IMR-90 (cell line): ENCODE results near the gene CYB5R4. TPM values are rescaled to one million over a fixed set of nuclear protein-coding genes. Genes with fewer than 3 reads are reported as not detected.

Experiments
- ATAC-seq: fragments of 200-7000 bp; cut with Tn5 transposase; 2 replicates; pipeline ENCODE4 v1.9.1; 2020; ENCODE audit warnings: low read depth, mild to moderate bottlenecking, moderate library complexity
- BruUV-seq: library from RNA; stranded (reverse); fragments of 400-500 nt; replicated peaks from 2 replicates; lab custom pipeline; 2021; lab: Mats Ljungman, UMichigan
- CTCF ChIA-PET: fragments of 300-600 bp; formaldehyde crosslinking; extraction: SDS; loops from one replicate; lab custom pipeline; 2021; ENCODE audit warnings: antibody characterized with exemption; lab: Yijun Ruan, JAX
- POLR2A ChIA-PET: fragments of 300-600 bp; sonication (Branson Sonifier 250); formaldehyde crosslinking; loops from one replicate; lab custom pipeline; 2022; ENCODE audit warnings: antibody characterized with exemption; ENCODE audit not compliant: unreplicated experiment; lab: Charles Lee
- DNase-seq: peaks from one replicate; pipeline ENCODE4 v3.0.0; 2013
- H2AFZ ChIP-seq: replicated peaks from 2 replicates; pipeline ENCODE3; 2013; ENCODE audit warnings: low read length, mild to moderate bottlenecking; ENCODE audit not compliant: poor library complexity
- H2AK5ac ChIP-seq: 2 replicates; pipeline ENCODE4 v1.6.1; 2013; ENCODE audit warnings: low read depth, low read length, inconsistent platforms
- H2AK9ac ChIP-seq: replicated peaks from 2 replicates; pipeline ENCODE3; 2013; ENCODE audit warnings: mild to moderate bottlenecking, low read depth, low read length, moderate library complexity; ENCODE audit not compliant: poor library complexity
- H2BK120ac ChIP-seq: 2 replicates; pipeline ENCODE4 v1.6.1; 2013; ENCODE audit warnings: low read depth, low read length, inconsistent platforms
- H2BK15ac ChIP-seq: 3 replicates; pipeline ENCODE4 v1.6.1; 2013; ENCODE audit warnings: low read depth, low read length, inconsistent platforms
- H2BK20ac ChIP-seq: 2 replicates; pipeline ENCODE4 v1.6.1; 2013; ENCODE audit warnings: low read depth, mild to moderate bottlenecking, inconsistent platforms, low read length, moderate library complexity
- H2BK5ac ChIP-seq: 2 replicates; pipeline ENCODE4 v1.6.1; 2013; ENCODE audit warnings: mild to moderate bottlenecking, low read depth, low read length, inconsistent platforms; ENCODE audit not compliant: poor library complexity, severe bottlenecking
- H3K14ac ChIP-seq: replicated peaks from 2 replicates; pipeline ENCODE4 v1.6.1; 2013; ENCODE audit warnings: low read depth, low read length, inconsistent platforms
- H3K18ac ChIP-seq: 2 replicates; pipeline ENCODE4 v1.6.1; 2013; ENCODE audit warnings: low read depth, low read length, control low read depth
- H3K23ac ChIP-seq: 2 replicates; pipeline ENCODE4 v1.6.1; 2013; ENCODE audit warnings: low read depth, low read length, inconsistent platforms
- H3K27ac ChIP-seq: 2 replicates; pipeline ENCODE4 v1.5.1; 2013; ENCODE audit warnings: mild to moderate bottlenecking, control low read depth, low read length; ENCODE audit not compliant: insufficient read depth
- H3K27me3 ChIP-seq: 2 replicates; pipeline ENCODE4 v1.6.1; 2013; ENCODE audit warnings: low read length; ENCODE audit not compliant: control insufficient read depth, insufficient read depth
- H3K36me3 ChIP-seq: 2 replicates; pipeline ENCODE4 v1.6.1; 2013; ENCODE audit warnings: low read length, mixed read lengths; ENCODE audit not compliant: control insufficient read depth, insufficient read depth
- H3K4ac ChIP-seq: 2 replicates; pipeline ENCODE4 v1.6.1; 2013; ENCODE audit warnings: low read depth, low read length, inconsistent platforms
- H3K4me1 ChIP-seq: 2 replicates; pipeline ENCODE4 v1.6.1; 2013; ENCODE audit warnings: low read length, mixed read lengths; ENCODE audit not compliant: control insufficient read depth, insufficient read depth
- H3K4me2 ChIP-seq: 2 replicates; pipeline ENCODE4 v1.6.1; 2013; ENCODE audit warnings: low read depth, mild to moderate bottlenecking, control low read depth, low read length, moderate library complexity
- H3K4me3 ChIP-seq: 2 replicates; pipeline ENCODE4 v1.5.1; 2013; ENCODE audit warnings: low read depth, mild to moderate bottlenecking, control low read depth, low read length, moderate library complexity; ENCODE audit not compliant: insufficient read depth
- H3K56ac ChIP-seq: 2 replicates; pipeline ENCODE4 v1.6.1; 2013; ENCODE audit warnings: low read length, inconsistent platforms; ENCODE audit not compliant: insufficient read depth; ENCODE audit errors: extremely low read depth
- H3K79me1 ChIP-seq, 2 experiments: 2 replicates each; pipeline ENCODE4 v1.6.1; 2013; ENCODE audit warnings: low read length in 2 of 2, inconsistent platforms in 1 of 2, low read depth in 1 of 2
- H3K9ac ChIP-seq: 2 replicates; pipeline ENCODE4 v1.6.1; 2013; ENCODE audit warnings: low read depth, low read length, control low read depth
- H3K9me1 ChIP-seq: 2 replicates; pipeline ENCODE4 v1.6.1; 2013; ENCODE audit warnings: low read length, inconsistent platforms; ENCODE audit not compliant: insufficient read depth
- H3K9me3 ChIP-seq: 2 replicates; pipeline ENCODE4 v1.6.1; 2013; ENCODE audit warnings: low read length; ENCODE audit not compliant: control insufficient read depth, insufficient read depth
- H4K20me1 ChIP-seq: 2 replicates; pipeline ENCODE4 v1.6.1; 2013; ENCODE audit warnings: low read length, inconsistent platforms; ENCODE audit not compliant: insufficient read depth
- H4K5ac ChIP-seq: 2 replicates; pipeline ENCODE4 v1.6.1; 2013; ENCODE audit warnings: mild to moderate bottlenecking, low read depth, low read length, control low read depth
- H4K8ac ChIP-seq, 2 experiments: 2 replicates each; pipeline ENCODE4 v1.6.1; 2013; ENCODE audit warnings: low read depth in 2 of 2, low read length in 2 of 2, control low read depth in 1 of 2, inconsistent platforms in 1 of 2
- H4K91ac ChIP-seq: 2 replicates; pipeline ENCODE4 v1.6.1; 2013; ENCODE audit warnings: low read depth, low read length, inconsistent platforms; ENCODE audit not compliant: insufficient read depth
- CEBPB ChIP-seq: IDR thresholded peaks from 2 replicates; pipeline ENCODE4 v1.6.1; 2012; ENCODE audit warnings: low read depth, low read length, improper control_type of control experiment
- CHD1 ChIP-seq: IDR thresholded peaks from 2 replicates; pipeline ENCODE4 v1.6.1; 2012; ENCODE audit warnings: low read depth, low read length, improper control_type of control experiment
- FOS ChIP-seq: fragments of 150-350 bp; IDR thresholded peaks from 2 replicates; pipeline ENCODE4 v1.6.1; 2016; ENCODE audit warnings: low read depth, low read length
- MAFK ChIP-seq: IDR thresholded peaks from 2 replicates; pipeline ENCODE4 v1.6.1; 2012; ENCODE audit warnings: low read depth, low read length, improper control_type of control experiment
- MAZ ChIP-seq: IDR thresholded peaks from 2 replicates; pipeline ENCODE4 v1.6.1; 2012; ENCODE audit warnings: low read depth, mild to moderate bottlenecking, low read length, improper control_type of control experiment, moderate library complexity, borderline replicate concordance
- MXI1 ChIP-seq: IDR thresholded peaks from 2 replicates; pipeline ENCODE4 v1.6.1; 2012; ENCODE audit warnings: low read depth, mild to moderate bottlenecking, low read length, moderate library complexity, borderline replicate concordance
- NFE2L2 ChIP-seq: fragments of 150-350 bp; IDR thresholded peaks from 2 replicates; pipeline ENCODE4 v1.6.1; 2016; ENCODE audit warnings: low read depth, mild to moderate bottlenecking, low read length
- POLR2A ChIP-seq: IDR thresholded peaks from 2 replicates; pipeline ENCODE4 v1.6.1; 2012; ENCODE audit warnings: mild to moderate bottlenecking, low read depth, low read length
- RAD21 ChIP-seq: IDR thresholded peaks from 2 replicates; pipeline ENCODE4 v1.6.1; 2012; ENCODE audit warnings: low read length, improper control_type of control experiment
- RFX5 ChIP-seq: IDR thresholded peaks from 2 replicates; pipeline ENCODE4 v1.8.0; 2012; ENCODE audit warnings: low read depth, mild to moderate bottlenecking, low read length, moderate library complexity
- SMC3 ChIP-seq: fragments of 150-350 bp; IDR thresholded peaks from 2 replicates; pipeline ENCODE4 v1.6.1; 2016; ENCODE audit warnings: low read depth, mild to moderate bottlenecking, antibody characterized with exemption, low read length, moderate library complexity
- WGBS, 2 experiments: methylation state at CpG; one replicate each; pipeline versions ENCODE4 v1.1.5 to v1.1.7; 2013; ENCODE audit warnings: missing lambda C conversion rate in 2 of 2; ENCODE audit not compliant: insufficient read length in 1 of 2; ENCODE audit errors: extremely low coverage in 2 of 2; 5-methylcytosine and 5-hydroxymethylcytosine counted together
- dilution Hi-C: fragments of 300-500 bp; cut with HindIII; formaldehyde crosslinking; loops from one replicate; pipeline ENCODE4 v1.14.3; 2018; ENCODE audit warnings: low sequenced_read_pairs; ENCODE audit not compliant: unreplicated experiment
- in situ Hi-C: fragments of 300-500 bp; cut with MboI; formaldehyde crosslinking; loops from 3 replicates; pipeline ENCODE4 v1.14.3; 2019; ENCODE audit warnings: low sequenced_read_pairs, inconsistent platforms, mixed read lengths
- intact Hi-C: fragments of 100-400 bp; cut with micrococcal nuclease; formaldehyde crosslinking; loops from 2 replicates; pipeline ENCODE4 v1.10.0; 2022
- polyA plus RNA-seq, 3 experiments: library from polyadenylated mRNA; depleted of rRNA; stranded (reverse); fragments of >200 nt; gene quantifications; 2 replicates each; pipeline ENCODE4 v1.2.3, GENCODE V29; 2012; ENCODE audit warnings: low replicate concordance in 1 of 3
- total RNA-seq: library from RNA; depleted of rRNA; stranded (reverse); fragments of >200 nt; gene quantifications from 2 replicates; pipeline ENCODE4 v1.2.3, GENCODE V29; 2012

CYB5R4 gene
- total and polyA plus RNA-seq, 2 of the 4 experiments (the other 2 are of a cell fraction), result 3.2 to 6.1 TPM

DNA sequence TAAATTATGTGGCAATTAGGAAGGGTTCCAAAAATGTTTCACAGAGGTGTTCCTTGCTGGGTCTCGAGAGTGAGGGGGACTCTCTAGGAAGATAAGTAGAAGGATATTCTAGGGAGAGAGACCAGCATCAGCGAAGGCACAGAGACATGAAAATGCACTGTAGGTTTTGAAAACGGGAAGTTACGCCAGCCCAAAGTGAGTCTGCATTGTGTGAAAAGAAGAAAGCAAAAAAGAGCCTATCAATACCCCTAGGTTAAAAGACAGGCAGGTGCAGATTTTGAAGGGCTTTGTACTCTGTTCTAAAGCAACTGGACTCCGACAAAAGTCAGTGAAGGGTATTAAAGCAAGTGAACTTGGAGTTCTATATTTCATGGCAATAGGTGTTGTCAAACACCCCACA lies 148.4 kb downstream of the CYB5R4 start:
- Histone ChIP-seq H4K8ac (no peak overlapping the region), H3K4ac (no peak overlapping the region), H4K91ac (no peak overlapping the region), H3K9ac (no peak overlapping the region), H3K9me1 (no peaks in the 10 kb centered on the region), H2BK20ac (no peak overlapping the region), H2AK9ac (no peak overlapping the region), H3K79me1 (no peaks in the 10 kb centered on the region), H4K20me1 (no peaks in the 10 kb centered on the region), H3K23ac (no peak overlapping the region), H3K4me1 (no peaks in the 10 kb centered on the region), H2AFZ (no peak overlapping the region), H3K56ac (no peak overlapping the region), H2BK120ac (no peak overlapping the region), H3K27ac (no peak overlapping the region), H3K18ac (no peak overlapping the region), H3K4me3 (no peak overlapping the region), H3K36me3 (no peaks in the 10 kb centered on the region), H3K14ac (no peak overlapping the region), H2AK5ac (no peak overlapping the region), H3K4me2 (no peak overlapping the region), H2BK15ac (no peak overlapping the region), H3K27me3 (no peaks in the 10 kb centered on the region), H3K9me3 (no peaks in the 10 kb centered on the region), H4K5ac (no peak overlapping the region), H2BK5ac (no peak overlapping the region)
- POLR2A ChIA-PET, result no interaction called here
- dilution Hi-C loops (no loop called here), in situ Hi-C loops (no loop called here), intact Hi-C loops (no loop called here)
- DNase-seq (no peak), ATAC-seq (no peak)
- BruUV-seq, result no TSS peak
- CTCF ChIA-PET, result no interaction called here
- no CpG with 5 or more reads among the region's 5 CpGs for WGBS, 2 experiments
- TF ChIP-seq MAZ, result no peak
- no peak for TF ChIP-seq CHD1
- TF ChIP-seq CEBPB, result no peak
- TF ChIP-seq SMC3, result no peak
- TF ChIP-seq NFE2L2, result no peak
- TF ChIP-seq FOS, result no peak
- no peak for TF ChIP-seq MXI1
- no peak for TF ChIP-seq MAFK
- TF ChIP-seq RFX5, result no peak
- no peak for TF ChIP-seq POLR2A
- no peak for TF ChIP-seq RAD21
